ENCODE results near the gene DMC1. TPM values are rescaled to one million over a fixed set of nuclear protein-coding genes. Genes with fewer than 3 reads are reported as not detected.

The DMC1 gene
- total and polyA plus RNA-seq, 2 of the 4 experiments (the other 2 are of a cell fraction), result 0.18 to 0.38 TPM

- intact Hi-C loops (cut with micrococcal nuclease) (no loop called here), in situ Hi-C loops (cut with MboI; ENCODE audit: low sequenced_read_pairs) (no loop called here), dilution Hi-C loops (cut with HindIII; ENCODE audit: low sequenced_read_pairs, unreplicated experiment) (no loop called here)
- no peaks in the 10 kb centered on the region for H3K9me1 ChIP-seq (ENCODE audit: insufficient read depth, low read length)
- peaks cover 8% of the 10 kb centered on the region for H3K9me3 ChIP-seq (ENCODE audit: control insufficient read depth, insufficient read depth, low read length)
- no peak for TF ChIP-seq RFX5 (IDR thresholded peaks at IDR 0.05; ENCODE audit: low read depth, low read length)
- no peak for TF ChIP-seq USF2 (IDR thresholded peaks at IDR 0.05; ENCODE audit: low read depth, low read length)
- TF ChIP-seq RAD21 (IDR thresholded peaks at IDR 0.05; ENCODE audit: low read length), result no peak
- no peak for TF ChIP-seq BHLHE40 (IDR thresholded peaks at IDR 0.05; ENCODE audit: low read depth, low read length)
- no peak for TF ChIP-seq POLR2A (IDR thresholded peaks at IDR 0.05; ENCODE audit: low read depth, low read length)
- H3K27ac ChIP-seq (ENCODE audit: insufficient read depth, low read length), result no peak overlapping the region
- H3K18ac ChIP-seq (ENCODE audit: low read depth, low read length), result no peak overlapping the region
- H2BK5ac ChIP-seq (ENCODE audit: low read depth, low read length, poor library complexity, severe bottlenecking), result no peak overlapping the region
- H2BK120ac ChIP-seq (ENCODE audit: low read depth, low read length), result no peak overlapping the region
- H3K4me2 ChIP-seq (ENCODE audit: low read depth, low read length), result no peak overlapping the region
- ATAC-seq (ENCODE audit: low read depth) (no peak), DNase-seq (no peak)
- H4K20me1 ChIP-seq (ENCODE audit: insufficient read depth, low read length), result no peaks in the 10 kb centered on the region
- no peak overlapping the region for H3K9ac ChIP-seq (ENCODE audit: low read depth, low read length)
- no peak overlapping the region for H3K14ac ChIP-seq (replicated peaks; ENCODE audit: low read depth, low read length)
- no peak overlapping the region for H2AFZ ChIP-seq (replicated peaks; ENCODE audit: low read length, poor library complexity)
- H3K23ac ChIP-seq (ENCODE audit: low read depth, low read length), result no peak overlapping the region
- H3K36me3 ChIP-seq (ENCODE audit: control insufficient read depth, insufficient read depth, low read length), result no peaks in the 10 kb centered on the region
- H4K91ac ChIP-seq (ENCODE audit: insufficient read depth, low read depth, low read length), result no peak overlapping the region
- H2BK20ac ChIP-seq (ENCODE audit: low read depth, low read length), result no peak overlapping the region
- WGBS, 2 experiments (ENCODE audit: extremely low coverage in 2 of 2, insufficient read length in 1 of 2), result no CpG with 5 or more reads among the region's 2 CpGs
- H3K27me3 ChIP-seq (ENCODE audit: control insufficient read depth, insufficient read depth, low read length), result no peaks in the 10 kb centered on the region
- no peak overlapping the region for H2AK9ac ChIP-seq (replicated peaks; ENCODE audit: low read depth, low read length, poor library complexity)
- no peak overlapping the region for H4K8ac ChIP-seq (ENCODE audit: low read depth in 2 of 2, low read length in 2 of 2)
- no peak overlapping the region for H2AK5ac ChIP-seq (ENCODE audit: low read depth, low read length)
- no peaks in the 10 kb centered on the region for H3K4me1 ChIP-seq (ENCODE audit: control insufficient read depth, insufficient read depth, low read length)
- no peak overlapping the region for H3K56ac ChIP-seq (ENCODE audit: extremely low read depth, insufficient read depth, low read length)
- no peak overlapping the region for H3K4ac ChIP-seq (ENCODE audit: low read depth, low read length)
- POLR2A ChIA-PET (ENCODE audit: unreplicated experiment), result no interaction called here
- CTCF ChIA-PET, result no interaction called here
- no peak overlapping the region for H3K4me3 ChIP-seq (ENCODE audit: insufficient read depth, low read depth, low read length)
- H4K5ac ChIP-seq (ENCODE audit: low read depth, low read length), result no peak overlapping the region
- BruUV-seq (replicated peaks), result no TSS peak
- no peak overlapping the region for H2BK15ac ChIP-seq (ENCODE audit: low read depth, low read length)
- no peaks in the 10 kb centered on the region for H3K79me1 ChIP-seq (ENCODE audit: low read depth in 1 of 2, low read length in 2 of 2)
Observed at GRCh38 chr22:38540701-38541100, 29.3 kb downstream of the DMC1 start.
